ENCODE measurements around the gene PCSK4. TPM values are rescaled to one million over a fixed set of nuclear protein-coding genes. Genes with fewer than 3 reads are reported as not detected.

PCSK4 gene
- total RNA-seq, 1 experiment from 2014 or later: 11.1 TPM

GRCh38 chr19:1455336-1456120 is 34.6 kb downstream of the PCSK4 start:
- no peak overlapping the region for H2AFZ ChIP-seq (ENCODE audit: low read depth, low read length, poor library complexity, severe bottlenecking)
- peak overlapping the region; percentile 40 to 62 for H3K4me3 ChIP-seq (replicated peaks in 1 of 2; ENCODE audit: low read depth in 1 of 2, low read length in 2 of 2)
- DNase-seq (ENCODE audit: low read depth, low spot score): peak; percentile 97
- intact Hi-C loops (cut with micrococcal nuclease): loop anchor here (1.0 kb wide), 1 partner anchor 36 kb away; the partner anchor contains the start of gene REEP6
- H3K27ac ChIP-seq (ENCODE audit: low read depth, low read length): peak overlapping the region; percentile 65
- peak; percentile 87 for ATAC-seq
- H3K79me2 ChIP-seq (ENCODE audit: insufficient read depth, low read length): no peaks in the 10 kb centered on the region
- no TSS peak for BruUV-seq (replicated peaks)
- ChIA-PET CTCF (interaction anchor here (0.9 to 4.0 kb wide), 9 partner anchors 11 to 370 kb away, joined by 3 to 49 read pairs (median 4); partner anchors contain the start of gene CIRBP), RAD21 (ENCODE audit: low non-redundant PET in 1 of 2, low total read pairs in 2 of 2, uncharacterized antibody in 2 of 2, unreplicated experiment in 2 of 2) (interaction anchor here in 1 of 2 experiments (1.1 kb wide), 1 partner anchor 10 kb away, joined by 4 read pairs; no protein-coding TSS in a partner anchor), POLR2A (interaction anchor here (0.6 to 3.3 kb wide), 12 partner anchors 9 to 566 kb away, joined by 3 to 28 read pairs (median 6); partner anchors contain the start of genes CIRBP and REEP6)
- no peaks in the 10 kb centered on the region for H3K9me3 ChIP-seq (ENCODE audit: control insufficient read depth in 1 of 2, insufficient read depth in 1 of 2, low read depth in 1 of 2, low read length in 2 of 2)
- H3K9ac ChIP-seq (ENCODE audit: low read length): peak overlapping the region; percentile 50
- H3K27me3 ChIP-seq (ENCODE audit: insufficient read depth, low read length): no peaks in the 10 kb centered on the region; the same call in 1 of the 2 replicates
- no peaks in the 10 kb centered on the region for H3K9me2 ChIP-seq (ENCODE audit: insufficient read depth)
- no peaks in the 10 kb centered on the region for H4K20me1 ChIP-seq (ENCODE audit: insufficient read depth)
- no peak for TF ChIP-seq CEBPB (IDR thresholded peaks at IDR 0.05; ENCODE audit: low read depth)
- TF ChIP-seq SP1 (IDR thresholded peaks at IDR 0.05; ENCODE audit: low read depth): peak; percentile 70
- no peak for TF ChIP-seq ELF1 (IDR thresholded peaks at IDR 0.05; ENCODE audit: borderline replicate concordance, low read depth)
- TF ChIP-seq ZFX (IDR thresholded peaks at IDR 0.05): no peak
- no peak for TF ChIP-seq REST (IDR thresholded peaks at IDR 0.05; ENCODE audit: low read depth)
- peak; percentile 24; the same call in 1 of the 2 replicates for TF ChIP-seq EGR1 (IDR thresholded peaks at IDR 0.05; ENCODE audit: low read depth)
- TF ChIP-seq RAD21 (IDR thresholded peaks at IDR 0.05; ENCODE audit: low read depth): no peak
- TF ChIP-seq SRF (IDR thresholded peaks at IDR 0.05; ENCODE audit: low read depth): no peak
- no peak for TF ChIP-seq ZBTB33 (IDR thresholded peaks at IDR 0.05; ENCODE audit: extremely low read depth, insufficient replicate concordance, low read length)
- TF ChIP-seq CBX3 (IDR thresholded peaks at IDR 0.05; ENCODE audit: low read depth): no peak
- peak; percentile 22 for TF ChIP-seq POLR2A (IDR thresholded peaks at IDR 0.05; ENCODE audit: borderline replicate concordance, extremely low read depth, insufficient read depth, insufficient read length)
- peak; percentile 67 for TF ChIP-seq POLR2AphosphoS5 (IDR thresholded peaks at IDR 0.05; ENCODE audit: low read depth, low read length)
- TF ChIP-seq MAX (IDR thresholded peaks at IDR 0.05): peak; percentile 46
- TF ChIP-seq SIN3A (IDR thresholded peaks at IDR 0.05; ENCODE audit: low read depth): no peak
- peaks cover 23 to 47% of the 10 kb centered on the region in 2 experiments for H3K4me1 ChIP-seq (ENCODE audit: control insufficient read depth in 1 of 2, insufficient read depth in 2 of 2, low read length in 2 of 2)
- peaks cover 0 to 3% of the 10 kb centered on the region in 2 experiments; a peak in 1 of 4 replicates for H3K36me3 ChIP-seq (ENCODE audit: control insufficient read depth in 1 of 2, insufficient read depth in 2 of 2, low read length in 2 of 2)
- peak overlapping the region; percentile 93 for H3K4me2 ChIP-seq (ENCODE audit: low read length)
